ENCODE data around the gene ASB2. TPM values are rescaled to one million over a fixed set of nuclear protein-coding genes. Genes with fewer than 3 reads are reported as not detected.

Gene ASB2
- total and polyA plus RNA-seq, 7 experiments from 2014 or later, result 0.32 to 63.1 (median 1.4) TPM; not detected in 2

- no peaks in the 10 kb centered on the region for H3K36me3 ChIP-seq (ENCODE audit: control insufficient read depth in 2 of 3, insufficient read depth in 3 of 3, low read length in 3 of 3)
- ChIA-PET CTCF (interaction anchor here (0.6 to 11.3 kb wide), 26 partner anchors 9 to 418 kb away, joined by 3 to 388 read pairs (median 5); partner anchors contain the start of gene CCDC197), POLR2A (interaction anchor here (0.6 to 3.1 kb wide), 13 partner anchors 9 to 142 kb away, joined by 3 to 27 read pairs (median 5); partner anchors contain the start of genes DDX24, IFI27L1 and OTUB2)
- peak overlapping the region in 1 of 9 donors; percentile 71 for H3K27ac Mint-ChIP-seq
- H3K36me3 Mint-ChIP-seq, result peaks cover 0 to 24% (median 0%) of the 10 kb centered on the region in 5 donors
- peaks cover 4 to 8% of the 10 kb centered on the region in 2 donors for H3K4me1 ChIP-seq (ENCODE audit: control insufficient read depth in 2 of 2, insufficient read depth in 2 of 2, low read length in 2 of 2)
- DNase-seq (peak; percentile 71 to 97 (median 87)), ATAC-seq (peak; percentile 95)
- H3K9me3 ChIP-seq (ENCODE audit: control insufficient read depth in 2 of 3, low read length in 3 of 3), result no peaks in the 10 kb centered on the region
- no peaks in the 10 kb centered on the region for H3K9me3 Mint-ChIP-seq
- H3K27me3 ChIP-seq (ENCODE audit: control insufficient read depth in 2 of 2, insufficient read depth in 2 of 2, low read length in 2 of 2), result no peaks in the 10 kb centered on the region
- H3K4me3 ChIP-seq (ENCODE audit: low read length), result peak overlapping the region; percentile 60
- H3K4me3 Mint-ChIP-seq, result peak overlapping the region; percentile 18 to 83 (median 68)
- peaks cover 0 to 34% (median 3%) of the 10 kb centered on the region in 7 donors for H3K4me1 Mint-ChIP-seq
- H3K27me3 Mint-ChIP-seq, result peaks cover 0 to 16% (median 0%) of the 10 kb centered on the region in 5 donors
- no peak overlapping the region for H3K27ac ChIP-seq (ENCODE audit: low read depth, low read length)
- intact Hi-C loops (cut with micrococcal nuclease), result loop anchor here (1.0 to 2.0 kb wide), 11 partner anchors 20 to 241 kb away; partner anchors contain the start of genes DDX24 (in 1 of the 2), IFI27L1 (in 1 of the 2) and OTUB2 (in 1 of the 2)
Measured at GRCh38 chr14:93939304-93940229, 36.8 kb downstream of the ASB2 start.

DNA sequence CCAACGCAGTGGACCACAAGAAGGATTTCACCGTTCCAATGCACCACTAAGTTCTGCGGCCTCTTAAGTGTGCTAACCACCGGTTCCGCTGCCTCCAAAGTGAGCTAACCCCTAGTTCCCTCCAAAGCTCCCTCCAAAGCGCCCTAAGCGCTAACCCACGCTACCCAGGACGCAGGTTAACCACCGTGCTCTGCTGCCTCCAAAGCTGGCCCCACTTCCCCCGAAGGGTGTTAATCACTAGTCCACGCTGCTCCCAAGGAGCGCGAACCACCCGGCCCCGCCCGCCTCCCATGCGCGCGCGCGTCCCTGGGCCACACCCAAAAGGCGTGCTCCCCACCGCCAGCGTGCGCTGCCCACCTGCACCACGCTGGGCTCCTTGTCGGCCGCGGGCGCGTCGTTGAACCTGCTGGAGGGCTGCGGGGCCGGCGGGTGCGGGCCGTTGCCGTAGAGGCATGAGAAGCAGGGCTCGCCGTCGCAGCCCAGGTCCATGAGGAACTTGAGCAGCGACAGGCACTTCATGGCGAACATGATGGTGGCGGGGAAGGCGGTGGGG lies 37.5 kb downstream of the ASB2 start:
- Mint-ChIP-seq H3K9me3 (no peaks in the 10 kb centered on the region), H3K27me3 (peaks cover 0 to 16% (median 0%) of the 10 kb centered on the region in 5 donors), H3K27ac (peak overlapping the region in 1 of 9 donors; percentile 29), H3K36me3 (peaks cover 0 to 24% (median 0%) of the 10 kb centered on the region in 5 donors), H3K4me1 (peaks cover 0 to 30% (median 3%) of the 10 kb centered on the region in 7 donors), H3K4me3 (peak overlapping the region; percentile 18 to 83 (median 68))
- intact Hi-C loops (cut with micrococcal nuclease), result loop anchor here (1.0 to 2.0 kb wide), 11 partner anchors 20 to 242 kb away; partner anchors contain the start of genes DDX24 (in 1 of the 2), IFI27L1 (in 1 of the 2) and OTUB2 (in 1 of the 2)
- Histone ChIP-seq H3K36me3 (ENCODE audit: control insufficient read depth in 2 of 3, insufficient read depth in 3 of 3, low read length in 3 of 3) (no peaks in the 10 kb centered on the region), H3K27me3 (ENCODE audit: control insufficient read depth in 2 of 2, insufficient read depth in 2 of 2, low read length in 2 of 2) (no peaks in the 10 kb centered on the region), H3K9me3 (ENCODE audit: control insufficient read depth in 2 of 3, low read length in 3 of 3) (no peaks in the 10 kb centered on the region), H3K4me3 (ENCODE audit: low read length) (peak overlapping the region; percentile 60), H3K27ac (ENCODE audit: low read depth, low read length) (no peak overlapping the region), H3K4me1 (ENCODE audit: control insufficient read depth in 2 of 2, insufficient read depth in 2 of 2, low read length in 2 of 2) (peaks cover 4 to 8% of the 10 kb centered on the region in 2 donors)
- no peak for DNase-seq
- POLR2A ChIA-PET, result interaction anchor here (1.2 to 3.1 kb wide), 5 partner anchors 32 to 142 kb away, joined by 3 to 27 read pairs (median 5); partner anchors contain the start of genes DDX24, IFI27L1 and OTUB2
- ATAC-seq, result no peak
- CTCF ChIA-PET, result interaction anchor here (0.7 to 11.3 kb wide), 17 partner anchors 14 to 241 kb away, joined by 3 to 388 read pairs (median 6); partner anchors contain the start of gene CCDC197

DNA sequence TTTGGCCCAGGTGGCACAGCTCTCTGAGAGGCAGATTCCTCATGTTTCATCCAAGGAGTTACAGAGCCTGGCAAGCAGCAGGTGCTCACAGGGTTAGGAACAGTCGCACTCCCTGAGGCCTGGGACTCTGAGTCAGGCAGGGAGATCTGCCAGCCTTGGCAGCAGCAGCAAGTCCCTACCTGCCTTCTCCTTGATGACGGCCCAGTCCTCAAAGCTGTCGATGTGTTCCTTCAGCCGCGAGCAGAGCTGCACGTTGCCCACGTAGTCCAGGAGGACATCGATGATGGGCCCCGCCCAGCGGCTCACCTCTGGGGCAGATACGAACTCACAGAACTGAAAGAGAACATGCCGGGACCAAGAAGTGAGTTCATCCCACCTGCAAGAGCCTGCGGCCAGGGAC lies 38.9 kb downstream of the ASB2 start:
- Histone ChIP-seq H3K4me1 (ENCODE audit: control insufficient read depth in 2 of 2, insufficient read depth in 2 of 2, low read length in 2 of 2) (peaks cover 4 to 8% of the 10 kb centered on the region in 2 donors), H3K27me3 (ENCODE audit: control insufficient read depth in 2 of 2, insufficient read depth in 2 of 2, low read length in 2 of 2) (no peaks in the 10 kb centered on the region), H3K27ac (ENCODE audit: low read depth, low read length) (no peak overlapping the region), H3K9me3 (ENCODE audit: control insufficient read depth in 2 of 3, low read length in 3 of 3) (no peaks in the 10 kb centered on the region), H3K4me3 (ENCODE audit: low read length) (no peak overlapping the region), H3K36me3 (ENCODE audit: control insufficient read depth in 2 of 3, insufficient read depth in 3 of 3, low read length in 3 of 3) (no peaks in the 10 kb centered on the region)
- H3K4me1 Mint-ChIP-seq, result peaks cover 0 to 30% (median 3%) of the 10 kb centered on the region in 7 donors
- peak overlapping the region in 2 of 9 donors; percentile 5 to 33 for H3K27ac Mint-ChIP-seq
- DNase-seq (no peak), ATAC-seq (no peak)
- H3K36me3 Mint-ChIP-seq, result peaks cover 0 to 22% (median 0%) of the 10 kb centered on the region in 5 donors
- intact Hi-C loops (cut with micrococcal nuclease), result no loop called here
- ChIA-PET CTCF (interaction anchor here (0.6 to 11.3 kb wide), 5 partner anchors 30 to 243 kb away, joined by 3 to 388 read pairs (median 3); partner anchors contain the start of gene CCDC197), POLR2A (no interaction called here)
- no peaks in the 10 kb centered on the region for H3K9me3 Mint-ChIP-seq
- H3K27me3 Mint-ChIP-seq, result peaks cover 0 to 16% (median 0%) of the 10 kb centered on the region in 5 donors
- H3K4me3 Mint-ChIP-seq, result peak overlapping the region in 8 of 10 donors; percentile 16 to 65 (median 30)

DNA sequence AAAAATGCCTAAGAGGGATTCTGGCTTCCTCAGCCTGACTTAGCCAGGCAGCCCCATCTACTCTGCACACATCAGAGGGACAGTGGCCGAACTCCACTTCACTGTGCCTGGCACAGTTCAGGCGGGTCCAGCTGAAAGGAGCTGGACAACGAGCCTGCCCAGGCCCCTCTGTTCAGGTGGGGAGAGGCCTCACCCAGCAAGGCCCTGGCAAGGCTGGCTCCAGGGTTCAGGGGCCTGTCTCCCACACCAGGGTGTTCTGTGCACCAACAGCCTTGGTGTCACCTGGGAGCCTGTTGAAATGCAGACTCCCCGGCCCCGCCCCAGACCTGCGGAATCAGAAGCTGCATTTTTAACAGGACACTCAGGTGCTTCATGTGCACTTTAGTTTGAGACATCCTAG lies 39.4 kb downstream of the ASB2 start:
- POLR2A ChIA-PET, result interaction anchor here (1.4 kb wide), 1 partner anchor 33 kb away, joined by 3 read pairs; no protein-coding TSS in a partner anchor

DNA sequence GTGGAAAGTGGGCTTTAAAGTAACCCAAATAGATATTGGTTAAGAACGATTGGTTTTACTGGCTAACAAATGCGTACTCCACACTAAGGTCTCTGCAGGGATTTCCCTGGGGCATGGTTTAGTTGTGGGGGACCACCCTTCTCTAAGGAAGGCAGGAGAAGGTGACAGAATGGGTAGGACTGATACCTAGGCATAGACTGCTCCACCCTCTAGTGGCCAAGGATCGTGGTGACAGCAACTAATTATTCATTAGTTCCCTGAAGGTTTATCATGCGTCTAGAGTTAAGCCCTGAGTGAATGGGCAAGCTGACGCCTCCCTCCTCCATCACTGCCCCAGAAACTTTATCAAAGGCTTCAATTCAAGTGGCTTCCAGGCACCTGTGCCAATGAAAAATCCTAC lies 40.1 kb downstream of the ASB2 start:
- Mint-ChIP-seq H3K9me3 (no peaks in the 10 kb centered on the region), H3K27ac (no peak overlapping the region), H3K4me1 (peaks cover 0 to 26% (median 3%) of the 10 kb centered on the region in 7 donors), H3K4me3 (no peak overlapping the region), H3K27me3 (peaks cover 0 to 16% (median 0%) of the 10 kb centered on the region in 5 donors), H3K36me3 (peaks cover 0 to 20% (median 0%) of the 10 kb centered on the region in 5 donors)
- Histone ChIP-seq H3K27me3 (ENCODE audit: control insufficient read depth in 2 of 2, insufficient read depth in 2 of 2, low read length in 2 of 2) (no peaks in the 10 kb centered on the region), H3K36me3 (ENCODE audit: control insufficient read depth in 2 of 3, insufficient read depth in 3 of 3, low read length in 3 of 3) (no peaks in the 10 kb centered on the region), H3K9me3 (ENCODE audit: control insufficient read depth in 2 of 3, low read length in 3 of 3) (no peaks in the 10 kb centered on the region), H3K4me1 (ENCODE audit: control insufficient read depth in 2 of 2, insufficient read depth in 2 of 2, low read length in 2 of 2) (peaks cover 4 to 8% of the 10 kb centered on the region in 2 donors), H3K27ac (ENCODE audit: low read depth, low read length) (no peak overlapping the region), H3K4me3 (ENCODE audit: low read length) (no peak overlapping the region)
- intact Hi-C loops (cut with micrococcal nuclease), result no loop called here
- DNase-seq, result peak in 4 of 9 donors; percentile 24 to 31 (median 24)
- POLR2A ChIA-PET, result interaction anchor here (1.4 kb wide), 1 partner anchor 34 kb away, joined by 3 read pairs; no protein-coding TSS in a partner anchor
- ATAC-seq, result peak; percentile 25
- CTCF ChIA-PET, result interaction anchor here (0.6 to 11.3 kb wide), 5 partner anchors 17 to 82 kb away, joined by 3 to 388 read pairs (median 4); partner anchors contain the start of gene CCDC197

More for the DNA sequence above, 39.4 kb downstream of the ASB2 start:
- Mint-ChIP-seq H3K4me3 (no peak overlapping the region), H3K9me3 (no peaks in the 10 kb centered on the region), H3K27ac (no peak overlapping the region), H3K27me3 (peaks cover 0 to 16% (median 0%) of the 10 kb centered on the region in 5 donors), H3K36me3 (peaks cover 0 to 22% (median 0%) of the 10 kb centered on the region in 5 donors), H3K4me1 (peaks cover 0 to 26% (median 3%) of the 10 kb centered on the region in 7 donors)
- CTCF ChIA-PET, result interaction anchor here (0.6 to 11.3 kb wide), 7 partner anchors 16 to 244 kb away, joined by 3 to 388 read pairs (median 3); partner anchors contain the start of gene CCDC197
- Histone ChIP-seq H3K4me3 (ENCODE audit: low read length) (no peak overlapping the region), H3K27ac (ENCODE audit: low read depth, low read length) (no peak overlapping the region), H3K27me3 (ENCODE audit: control insufficient read depth in 2 of 2, insufficient read depth in 2 of 2, low read length in 2 of 2) (no peaks in the 10 kb centered on the region), H3K9me3 (ENCODE audit: control insufficient read depth in 2 of 3, low read length in 3 of 3) (no peaks in the 10 kb centered on the region), H3K4me1 (ENCODE audit: control insufficient read depth in 2 of 2, insufficient read depth in 2 of 2, low read length in 2 of 2) (peaks cover 4 to 8% of the 10 kb centered on the region in 2 donors), H3K36me3 (ENCODE audit: control insufficient read depth in 2 of 3, insufficient read depth in 3 of 3, low read length in 3 of 3) (no peaks in the 10 kb centered on the region)
- ATAC-seq (no peak), DNase-seq (no peak)
- intact Hi-C loops (cut with micrococcal nuclease), result no loop called here

GRCh38 chr14:93935213-93935612 lies 41.2 kb downstream of the ASB2 start:
- Histone ChIP-seq H3K27me3 (ENCODE audit: control insufficient read depth in 2 of 2, insufficient read depth in 2 of 2, low read length in 2 of 2) (no peaks in the 10 kb centered on the region), H3K36me3 (ENCODE audit: control insufficient read depth in 2 of 3, insufficient read depth in 3 of 3, low read length in 3 of 3) (no peaks in the 10 kb centered on the region), H3K4me3 (ENCODE audit: low read length) (no peak overlapping the region), H3K27ac (ENCODE audit: low read depth, low read length) (no peak overlapping the region), H3K4me1 (ENCODE audit: control insufficient read depth in 2 of 2, insufficient read depth in 2 of 2, low read length in 2 of 2) (peaks cover 4 to 8% of the 10 kb centered on the region in 2 donors), H3K9me3 (ENCODE audit: control insufficient read depth in 2 of 3, low read length in 3 of 3) (no peaks in the 10 kb centered on the region)
- peaks cover 0 to 13% (median 0%) of the 10 kb centered on the region in 5 donors for H3K36me3 Mint-ChIP-seq
- DNase-seq, result no peak
- peaks cover 0 to 11% (median 0%) of the 10 kb centered on the region in 5 donors for H3K27me3 Mint-ChIP-seq
- no peaks in the 10 kb centered on the region for H3K9me3 Mint-ChIP-seq
- H3K4me3 Mint-ChIP-seq, result no peak overlapping the region
- intact Hi-C loops (cut with micrococcal nuclease), result no loop called here
- H3K4me1 Mint-ChIP-seq, result peaks cover 0 to 18% (median 0%) of the 10 kb centered on the region in 7 donors
- ChIA-PET CTCF (interaction anchor here (10.1 to 11.3 kb wide), 2 partner anchors 32 to 66 kb away, joined by 139 to 388 read pairs; partner anchors contain the start of gene CCDC197), POLR2A (no interaction called here)
- ATAC-seq, result no peak
- no peak overlapping the region for H3K27ac Mint-ChIP-seq
